Left ventricle myocardium inferior (tissue), 1 donor: ENCODE measurements around the gene FAM221B. TPM values are rescaled to one million over a fixed set of nuclear protein-coding genes. Genes with fewer than 3 reads are reported as not detected.

Experiments
- DNase-seq: peaks from one replicate; pipeline ENCODE4 v3.0.0-alpha.2; 2020
- H3K27ac ChIP-seq: fragments of 200-600 bp; replicated peaks from 2 replicates; pipeline ENCODE4 v1.8.0; 2021
- H3K27me3 ChIP-seq: fragments of 200-600 bp; 2 replicates; pipeline ENCODE4 v1.8.0; 2021; ENCODE audit warnings: low read depth
- H3K36me3 ChIP-seq: fragments of 200-600 bp; 2 replicates; pipeline ENCODE4 v1.8.0; 2021
- H3K4me1 ChIP-seq: fragments of 200-600 bp; 2 replicates; pipeline ENCODE4 v1.8.0; 2021
- H3K4me3 ChIP-seq: fragments of 200-600 bp; 2 replicates; pipeline ENCODE4 v1.8.0; 2021; ENCODE audit warnings: mild to moderate bottlenecking, moderate library complexity
- H3K9me3 ChIP-seq: fragments of 200-600 bp; replicated peaks from 2 replicates; pipeline ENCODE4 v1.8.0; 2021
- intact Hi-C: fragments of 100-400 bp; cut with micrococcal nuclease; formaldehyde crosslinking; loops from one replicate; pipeline ENCODE4 v1.11.0; 2022
- total RNA-seq: library from RNA; stranded (reverse); fragmentation: NEBNext Ultra II Directional; extraction: Animal tissue kit (Norgen Biotek cat#: 25700); gene quantifications from one replicate; pipeline ENCODE4 v1.2.1, GENCODE V29; 2021
- TF ChIP-seq, protein P1 (sequence below): fragments of 200-600 bp; IDR thresholded peaks from 2 replicates; pipeline ENCODE4 v1.8.0; 2021; ENCODE audit warnings: antibody characterized with exemption, mild to moderate bottlenecking, borderline replicate concordance
- donor health status: DM: no; HTN: yes; CAD: no; lungs with severe emphysema.

Gene FAM221B
- total RNA-seq, 1 donor from 2014 or later = not detected

GRCh38 chr9:35861161-35861897 is 32.8 kb upstream of the FAM221B start:
- Histone ChIP-seq H3K36me3 (no peaks in the 10 kb centered on the region), H3K27ac (no peak overlapping the region), H3K27me3 (no peaks in the 10 kb centered on the region), H3K4me1 (peaks cover 35% of the 10 kb centered on the region), H3K4me3 (no peak overlapping the region), H3K9me3 (no peaks in the 10 kb centered on the region)
- no peak for DNase-seq
- TF ChIP-seq, protein P1, sequence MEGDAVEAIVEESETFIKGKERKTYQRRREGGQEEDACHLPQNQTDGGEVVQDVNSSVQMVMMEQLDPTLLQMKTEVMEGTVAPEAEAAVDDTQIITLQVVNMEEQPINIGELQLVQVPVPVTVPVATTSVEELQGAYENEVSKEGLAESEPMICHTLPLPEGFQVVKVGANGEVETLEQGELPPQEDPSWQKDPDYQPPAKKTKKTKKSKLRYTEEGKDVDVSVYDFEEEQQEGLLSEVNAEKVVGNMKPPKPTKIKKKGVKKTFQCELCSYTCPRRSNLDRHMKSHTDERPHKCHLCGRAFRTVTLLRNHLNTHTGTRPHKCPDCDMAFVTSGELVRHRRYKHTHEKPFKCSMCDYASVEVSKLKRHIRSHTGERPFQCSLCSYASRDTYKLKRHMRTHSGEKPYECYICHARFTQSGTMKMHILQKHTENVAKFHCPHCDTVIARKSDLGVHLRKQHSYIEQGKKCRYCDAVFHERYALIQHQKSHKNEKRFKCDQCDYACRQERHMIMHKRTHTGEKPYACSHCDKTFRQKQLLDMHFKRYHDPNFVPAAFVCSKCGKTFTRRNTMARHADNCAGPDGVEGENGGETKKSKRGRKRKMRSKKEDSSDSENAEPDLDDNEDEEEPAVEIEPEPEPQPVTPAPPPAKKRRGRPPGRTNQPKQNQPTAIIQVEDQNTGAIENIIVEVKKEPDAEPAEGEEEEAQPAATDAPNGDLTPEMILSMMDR = no peak
- intact Hi-C loops = no loop called here

- TF ChIP-seq, protein P1 = no peak
- H3K36me3 ChIP-seq = no peaks in the 10 kb centered on the region
- no peaks in the 10 kb centered on the region for H3K9me3 ChIP-seq
- DNase-seq = no peak
- intact Hi-C loops = no loop called here
- no peak overlapping the region for H3K4me3 ChIP-seq
- peaks cover 35% of the 10 kb centered on the region for H3K4me1 ChIP-seq
- H3K27ac ChIP-seq = no peak overlapping the region
- no peaks in the 10 kb centered on the region for H3K27me3 ChIP-seq
Measured at GRCh38 chr9:35859990-35860339, 31.4 kb upstream of the FAM221B start.

- DNase-seq = no peak
- H3K27me3 ChIP-seq = no peaks in the 10 kb centered on the region
Measured at GRCh38 chr9:35859310-35859989, 30.9 kb upstream of the FAM221B start.

DNA sequence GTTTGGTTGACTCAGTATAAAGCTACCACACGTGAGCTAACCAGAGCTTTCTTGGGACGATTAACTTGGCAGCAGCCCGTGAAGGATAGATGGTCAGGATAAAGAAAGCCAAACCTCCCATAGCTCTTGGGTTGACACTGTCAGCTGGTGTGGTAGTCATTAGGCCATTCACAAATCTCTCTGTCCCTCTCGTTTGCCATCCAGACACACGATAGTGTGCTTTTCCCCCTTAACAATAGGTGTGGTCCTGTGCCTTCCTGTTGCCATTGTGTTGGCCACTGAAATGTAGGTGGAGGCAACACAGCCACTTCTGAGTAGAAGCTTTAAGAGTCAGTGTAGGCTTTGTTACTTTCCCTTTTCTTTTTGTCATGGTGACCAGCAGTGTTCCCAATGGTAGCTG is 29.9 kb upstream of the FAM221B start:
- Histone ChIP-seq H3K36me3 (peaks cover 5% of the 10 kb centered on the region), H3K9me3 (no peaks in the 10 kb centered on the region), H3K4me3 (no peak overlapping the region), H3K4me1 (peaks cover 19% of the 10 kb centered on the region), H3K27ac (no peak overlapping the region), H3K27me3 (no peaks in the 10 kb centered on the region)
- intact Hi-C loops = no loop called here
- TF ChIP-seq, protein P1 = no peak
- DNase-seq = no peak

More at GRCh38 chr9:35859310-35859989, 30.9 kb upstream of the FAM221B start:
- Histone ChIP-seq H3K9me3 (no peaks in the 10 kb centered on the region), H3K27ac (no peak overlapping the region), H3K4me3 (no peak overlapping the region), H3K36me3 (no peaks in the 10 kb centered on the region), H3K4me1 (peaks cover 29% of the 10 kb centered on the region)
- intact Hi-C loops = no loop called here
- TF ChIP-seq, protein P1 = no peak

DNA sequence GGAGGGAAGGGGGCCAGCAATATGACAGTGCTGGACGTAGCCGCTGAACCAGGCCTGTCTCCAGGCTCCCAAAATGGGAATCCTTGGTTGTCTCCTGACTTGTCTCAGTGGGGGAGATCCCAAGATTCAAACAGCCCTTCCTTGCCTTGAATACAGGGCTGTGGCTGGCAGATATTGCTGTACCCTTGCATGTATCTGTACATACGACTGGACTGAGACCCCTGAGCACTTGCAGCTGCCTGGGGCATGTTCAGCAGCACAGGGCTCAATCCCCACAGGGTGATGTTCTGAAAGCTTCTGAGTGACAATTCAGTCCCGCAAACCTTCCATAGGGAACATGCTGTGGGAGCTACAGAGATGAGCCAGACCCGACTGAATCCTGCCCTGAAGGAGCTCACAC is 28.4 kb upstream of the FAM221B start:
- TF ChIP-seq, protein P1 = no peak
- peaks cover 13% of the 10 kb centered on the region for H3K4me1 ChIP-seq
- intact Hi-C loops = no loop called here
- peaks cover 14% of the 10 kb centered on the region for H3K36me3 ChIP-seq
- H3K27me3 ChIP-seq = no peaks in the 10 kb centered on the region
- DNase-seq = no peak
- H3K27ac ChIP-seq = no peak overlapping the region
- no peak overlapping the region for H3K4me3 ChIP-seq
- no peaks in the 10 kb centered on the region for H3K9me3 ChIP-seq
